PC-9 (cell line): ENCODE results near the gene COL5A1.

Experiments used
- EZH2 ChIP-seq: fragments of 200-600 bp; sonication (generic); IDR thresholded peaks from 2 replicates; pipeline ENCODE4 v1.8.0; 2017; ENCODE audit warnings: antibody characterized with exemption, low read depth
- TF ChIP-seq, protein P1 (sequence below): fragments of 200-600 bp; sonication (generic); conservative IDR thresholded peaks from 2 replicates; pipeline ENCODE4 v1.6.1; 2017; ENCODE audit warnings: mixed run types, antibody characterized with exemption, mild to moderate bottlenecking, moderate library complexity

DNA sequence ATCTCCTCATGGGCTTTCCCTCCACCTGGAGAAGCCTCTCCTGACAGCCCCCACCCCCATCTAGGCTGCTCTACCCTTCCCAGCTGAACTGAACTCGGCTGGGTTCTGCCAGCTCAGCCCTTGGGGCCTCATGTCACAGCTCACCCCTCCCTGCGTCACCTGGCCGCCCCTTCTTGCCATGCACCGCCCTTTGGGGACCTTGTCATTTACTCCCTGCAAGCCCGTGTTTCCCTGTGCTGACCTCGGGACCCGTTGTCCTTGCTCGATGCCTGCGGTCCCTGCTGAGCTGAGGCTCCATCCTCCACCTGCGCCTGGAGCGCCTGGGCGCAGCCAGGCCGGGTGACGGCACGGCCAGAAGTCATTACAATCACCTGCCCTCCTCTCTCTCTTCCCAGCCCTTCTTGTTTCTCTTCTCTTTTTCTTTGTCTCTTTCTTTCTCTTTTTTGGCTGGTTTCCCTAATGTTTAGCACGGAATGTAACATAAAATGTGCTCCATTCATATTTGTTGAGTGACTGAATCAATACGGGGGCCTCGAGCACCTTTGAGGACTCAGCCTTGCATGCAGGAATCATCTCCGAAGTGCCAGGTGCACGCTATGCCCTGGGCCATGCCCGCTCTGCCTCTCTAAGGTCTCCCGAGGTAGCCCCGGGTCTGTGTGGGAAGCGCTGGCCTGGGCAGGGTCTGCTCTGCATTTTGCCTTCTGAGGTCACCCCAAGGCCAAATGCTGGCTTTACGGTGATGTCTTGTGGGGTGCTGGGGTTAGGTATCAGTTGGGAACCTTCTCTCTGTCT is 48.1 kb upstream of the COL5A1 start:
- TF ChIP-seq, protein P1, sequence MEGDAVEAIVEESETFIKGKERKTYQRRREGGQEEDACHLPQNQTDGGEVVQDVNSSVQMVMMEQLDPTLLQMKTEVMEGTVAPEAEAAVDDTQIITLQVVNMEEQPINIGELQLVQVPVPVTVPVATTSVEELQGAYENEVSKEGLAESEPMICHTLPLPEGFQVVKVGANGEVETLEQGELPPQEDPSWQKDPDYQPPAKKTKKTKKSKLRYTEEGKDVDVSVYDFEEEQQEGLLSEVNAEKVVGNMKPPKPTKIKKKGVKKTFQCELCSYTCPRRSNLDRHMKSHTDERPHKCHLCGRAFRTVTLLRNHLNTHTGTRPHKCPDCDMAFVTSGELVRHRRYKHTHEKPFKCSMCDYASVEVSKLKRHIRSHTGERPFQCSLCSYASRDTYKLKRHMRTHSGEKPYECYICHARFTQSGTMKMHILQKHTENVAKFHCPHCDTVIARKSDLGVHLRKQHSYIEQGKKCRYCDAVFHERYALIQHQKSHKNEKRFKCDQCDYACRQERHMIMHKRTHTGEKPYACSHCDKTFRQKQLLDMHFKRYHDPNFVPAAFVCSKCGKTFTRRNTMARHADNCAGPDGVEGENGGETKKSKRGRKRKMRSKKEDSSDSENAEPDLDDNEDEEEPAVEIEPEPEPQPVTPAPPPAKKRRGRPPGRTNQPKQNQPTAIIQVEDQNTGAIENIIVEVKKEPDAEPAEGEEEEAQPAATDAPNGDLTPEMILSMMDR: no peak
- TF ChIP-seq EZH2: no peak
